ENCODE results near the gene GRK5. TPM values are rescaled to one million over a fixed set of nuclear protein-coding genes. Genes with fewer than 3 reads are reported as not detected.

The GRK5 gene
- total RNA-seq, 1 donor from 2014 or later: 54.1 TPM

DNA sequence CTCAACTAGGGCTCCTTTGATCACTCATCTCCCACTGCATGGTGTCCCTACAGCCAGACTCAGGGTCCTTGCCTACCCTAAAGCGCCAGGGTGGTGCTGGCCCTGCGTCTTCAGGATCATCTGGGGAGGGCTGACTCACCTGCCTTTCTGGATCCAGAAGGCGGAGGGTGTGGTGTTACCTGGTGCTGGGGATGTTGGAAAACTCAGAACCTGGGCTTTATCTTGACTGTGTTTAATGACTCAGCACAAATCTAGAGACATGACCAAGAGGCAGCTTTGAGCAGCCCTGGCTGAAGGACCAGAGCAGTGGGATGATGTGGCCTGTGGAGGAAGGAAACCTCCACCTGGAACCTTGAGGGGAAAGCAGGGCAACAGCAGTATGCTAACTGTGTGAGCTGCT is 96.5 kb downstream of the GRK5 start:
- intact Hi-C loops (cut with DNase I): loop anchor here (5.0 kb wide), 1 partner anchor 937 kb away; no protein-coding TSS in a partner anchor
- no peak for DNase-seq (ENCODE audit: low spot score)
- ATAC-seq: no peak

GRCh38 chr10:119304541-119304940 is 97.2 kb downstream of the GRK5 start:
- ATAC-seq (no peak), DNase-seq (ENCODE audit: low spot score) (no peak)
- intact Hi-C loops (cut with DNase I): loop anchor here (5.0 kb wide), 1 partner anchor 937 kb away; no protein-coding TSS in a partner anchor

DNA sequence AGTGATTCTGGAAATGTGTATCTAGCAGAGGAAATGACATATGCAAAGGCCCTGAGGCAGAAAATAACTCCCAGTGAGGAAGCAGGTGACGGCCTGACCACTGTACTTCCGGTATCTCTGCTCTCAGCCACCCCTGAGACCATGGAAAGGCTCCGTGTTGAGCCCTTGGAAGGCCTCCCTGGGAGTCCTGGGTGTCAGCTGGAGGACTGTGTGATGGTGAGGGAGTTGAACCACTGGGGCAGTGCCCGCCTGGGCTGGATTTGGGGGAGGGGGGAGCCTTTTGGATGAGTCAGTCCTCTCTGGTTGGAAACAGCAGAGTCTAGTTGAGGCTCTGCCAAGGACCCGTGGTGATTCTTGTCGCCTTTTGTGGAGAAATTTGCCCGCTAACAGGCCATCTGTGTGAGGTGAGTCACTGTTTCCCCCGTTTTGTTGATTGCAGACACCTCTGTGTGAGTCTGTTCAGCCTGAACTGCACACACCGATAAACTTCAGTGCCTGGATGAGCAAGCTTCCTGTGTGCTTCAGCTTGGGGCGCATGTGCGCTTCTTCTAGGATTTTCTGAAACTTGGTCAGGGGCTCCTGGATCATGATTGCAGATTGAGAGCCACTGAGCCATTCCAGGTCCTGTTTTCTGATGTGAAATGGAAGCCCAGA is 98.6 kb downstream of the GRK5 start:
- no peak for DNase-seq (ENCODE audit: low spot score)
- peak; percentile 75 for ATAC-seq
- intact Hi-C loops (cut with DNase I): no loop called here

DNA sequence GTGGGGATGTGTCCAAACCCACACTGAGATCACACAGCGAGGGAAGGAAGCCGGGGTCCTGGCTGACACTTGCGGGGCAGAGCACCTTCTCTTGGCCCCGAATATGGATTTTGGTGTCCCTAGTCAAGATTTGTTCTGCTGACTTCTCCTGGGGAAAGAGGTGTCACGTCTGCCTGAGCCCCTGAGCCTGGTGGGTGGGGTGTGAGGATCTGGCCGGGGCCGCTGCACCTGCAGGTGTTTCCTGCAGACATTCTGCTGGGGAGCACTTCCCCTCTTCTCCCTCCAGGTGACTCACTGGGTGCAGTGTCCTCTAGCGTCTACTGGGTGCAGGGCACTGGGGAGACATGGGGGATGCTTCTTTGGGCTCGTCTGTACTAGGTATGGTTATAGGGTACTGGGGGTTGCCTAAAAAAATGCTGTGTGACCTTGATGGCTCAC is 99.2 kb downstream of the GRK5 start:
- DNase-seq (ENCODE audit: low spot score): no peak
- intact Hi-C loops (cut with DNase I): no loop called here
- ATAC-seq: no peak

GRCh38 chr10:119306986-119307392 is 99.6 kb downstream of the GRK5 start:
- DNase-seq (ENCODE audit: low spot score) (no peak), ATAC-seq (no peak)
- intact Hi-C loops (cut with DNase I): no loop called here

DNA sequence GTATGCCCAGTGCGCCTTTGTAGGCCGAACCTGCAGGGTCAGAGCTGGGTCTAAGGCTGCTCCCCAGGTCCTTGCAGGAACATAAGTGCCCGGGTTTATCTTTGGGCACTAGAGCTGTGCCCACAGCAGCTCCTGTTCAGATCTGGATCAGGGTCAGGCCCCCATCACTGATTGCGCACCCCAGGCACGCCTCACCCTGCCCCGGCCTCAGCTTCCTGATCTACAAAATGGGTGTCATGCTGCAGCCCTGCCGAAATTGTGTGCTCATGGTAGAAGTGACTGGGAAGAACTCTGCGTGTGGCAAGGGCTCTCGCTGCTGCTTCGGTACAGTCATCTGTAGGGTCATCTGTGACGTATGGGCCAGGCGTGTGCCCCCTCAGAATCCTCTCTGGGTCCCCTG is 100.7 kb downstream of the GRK5 start:
- ATAC-seq: no peak
- intact Hi-C loops (cut with DNase I): no loop called here
- DNase-seq (ENCODE audit: low spot score): no peak

- DNase-seq (ENCODE audit: low spot score) (no peak), ATAC-seq (no peak)
- intact Hi-C loops (cut with DNase I): no loop called here
These were observed 101.4 kb downstream of the GRK5 start for GRCh38 chr10:119308551-119309422.

GRCh38 chr10:119309423-119309770 is 102.0 kb downstream of the GRK5 start:
- DNase-seq (ENCODE audit: low spot score) (no peak), ATAC-seq (no peak)
- intact Hi-C loops (cut with DNase I): no loop called here

DNA sequence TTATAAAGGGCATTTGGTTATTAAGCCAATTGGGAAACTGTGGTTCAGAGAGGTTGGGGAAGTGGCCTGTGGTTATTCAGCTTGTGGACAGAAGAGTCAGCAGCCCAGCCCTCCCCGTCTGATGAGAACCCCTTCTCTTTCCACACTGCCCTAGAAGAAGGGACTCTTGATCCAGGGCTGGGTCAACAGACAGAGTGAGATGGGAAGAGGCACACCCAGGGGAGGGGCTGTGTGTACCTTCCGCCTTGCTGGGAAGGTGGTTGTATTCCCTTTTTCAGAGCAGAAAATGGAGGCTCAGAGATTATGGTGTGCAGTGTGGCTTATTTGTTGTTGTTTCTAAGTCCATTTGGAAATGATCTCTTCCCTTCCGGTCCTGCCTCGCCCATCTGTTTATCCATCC is 103.4 kb downstream of the GRK5 start:
- intact Hi-C loops (cut with DNase I): no loop called here
- no peak for ATAC-seq
- no peak for DNase-seq (ENCODE audit: low spot score)

DNA sequence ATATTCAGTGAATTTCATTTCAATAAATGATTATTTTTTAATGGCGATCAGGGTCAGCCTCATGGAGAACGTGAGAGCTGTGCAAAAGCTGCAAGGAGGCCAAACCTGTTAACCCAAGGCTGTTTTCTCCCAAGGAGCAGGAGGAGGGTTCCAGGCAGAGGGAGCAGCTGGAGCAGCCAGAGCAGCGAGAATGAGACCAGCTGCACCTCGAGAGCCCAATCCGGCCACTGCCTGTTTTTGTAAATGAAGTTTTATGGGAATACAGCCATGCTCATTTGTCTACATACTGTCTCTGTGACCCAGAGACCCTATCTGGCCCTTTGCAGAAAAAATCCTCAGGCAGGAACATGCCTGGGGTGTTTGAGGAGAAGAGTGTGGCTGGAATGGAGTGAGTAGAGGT is 104.9 kb downstream of the GRK5 start:
- intact Hi-C loops (cut with DNase I): no loop called here
- DNase-seq (ENCODE audit: low spot score) (no peak), ATAC-seq (no peak)

- intact Hi-C loops (cut with DNase I): no loop called here
- DNase-seq (ENCODE audit: low spot score): no peak
- no peak for ATAC-seq
These were observed 105.7 kb downstream of the GRK5 start for GRCh38 chr10:119313024-119313423.

DNA sequence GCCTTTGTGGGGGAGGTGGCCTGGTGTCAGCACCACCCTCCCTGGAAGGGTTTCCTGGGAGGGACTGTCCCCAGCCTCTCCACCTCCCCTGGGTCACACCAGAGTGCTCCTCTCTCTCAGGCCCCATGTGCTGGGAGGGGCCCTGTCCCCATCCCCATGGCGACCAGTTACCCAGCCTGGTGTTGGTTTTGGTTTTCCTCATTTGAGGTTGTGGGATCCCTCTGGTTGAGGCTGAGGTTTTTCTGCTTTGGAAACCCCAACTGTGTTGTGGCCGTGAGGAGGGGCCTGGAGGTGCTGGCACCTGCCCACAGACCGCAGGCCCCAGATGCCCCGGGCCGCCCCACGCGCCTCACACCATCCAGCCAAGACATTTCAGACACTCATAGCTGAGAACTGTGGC is 106.3 kb downstream of the GRK5 start:
- ATAC-seq (no peak), DNase-seq (ENCODE audit: low spot score) (no peak)
- intact Hi-C loops (cut with DNase I): no loop called here

DNA sequence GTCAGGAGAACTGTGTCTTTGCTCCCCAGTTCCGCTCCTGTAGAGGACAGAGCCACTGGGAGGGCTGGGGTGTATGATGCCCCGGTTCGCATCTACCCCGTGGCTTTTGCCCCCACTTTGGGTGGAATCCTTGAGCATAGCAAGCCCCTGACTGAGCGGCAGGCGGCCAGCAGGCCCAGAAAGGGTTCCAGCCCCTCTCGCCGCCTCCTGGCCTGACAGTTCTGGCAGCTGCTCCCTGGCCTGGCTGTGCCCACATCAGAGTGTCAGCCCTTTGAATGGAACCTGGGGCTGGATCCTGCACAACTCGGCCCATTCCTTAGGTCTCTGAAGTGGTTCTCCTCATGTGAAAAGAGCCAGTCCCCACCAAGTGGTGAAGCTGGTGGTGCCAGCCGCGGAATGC is 106.7 kb downstream of the GRK5 start:
- intact Hi-C loops (cut with DNase I): no loop called here
- ATAC-seq (no peak), DNase-seq (ENCODE audit: low spot score) (no peak)

GRCh38 chr10:119314486-119314885 is 107.1 kb downstream of the GRK5 start:
- ATAC-seq: no peak
- no peak for DNase-seq (ENCODE audit: low spot score)
- intact Hi-C loops (cut with DNase I): no loop called here

DNA sequence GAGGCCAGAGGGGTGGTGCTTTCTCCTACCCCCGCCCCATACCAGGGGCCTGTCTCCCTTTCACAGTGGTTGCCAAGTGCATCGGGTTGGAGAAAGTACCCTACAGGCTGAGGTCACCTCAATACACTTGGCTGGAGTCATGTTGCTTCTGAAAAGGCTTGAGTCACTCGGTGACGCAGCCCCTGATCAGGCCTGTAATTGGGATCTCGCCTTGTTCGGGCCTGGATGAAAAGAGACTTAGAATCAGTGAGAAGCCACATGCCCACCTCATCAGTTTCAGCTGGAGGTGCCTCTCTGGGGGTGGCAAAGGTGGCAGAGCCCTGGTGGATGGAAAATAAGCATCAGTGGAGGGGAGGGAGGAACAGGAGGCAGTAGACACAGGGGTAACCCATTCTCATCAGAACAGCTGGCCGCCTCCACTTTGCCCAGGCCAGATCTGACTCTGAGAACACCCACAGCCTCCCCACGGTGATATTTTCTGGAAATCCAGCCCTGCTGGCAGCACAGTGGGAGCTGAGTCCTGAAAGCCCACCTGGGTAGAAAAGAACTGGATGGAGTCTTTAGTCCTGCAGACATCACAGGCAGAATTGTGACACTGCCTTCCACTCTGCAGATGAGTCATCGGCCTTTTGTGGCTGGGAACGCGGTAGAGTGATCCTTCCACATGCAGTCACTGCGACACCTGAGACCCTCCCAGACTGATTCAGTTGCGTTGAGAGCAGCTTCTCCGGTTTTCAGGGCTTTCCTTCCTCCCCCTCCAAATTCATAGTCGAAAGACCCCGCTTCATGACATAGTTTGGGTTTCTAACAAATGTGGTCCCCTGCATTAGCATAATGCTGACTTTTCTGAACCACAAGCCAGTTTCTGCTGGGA is 108.0 kb downstream of the GRK5 start:
- DNase-seq (ENCODE audit: low spot score): no peak
- ATAC-seq: peak; percentile 85
- intact Hi-C loops (cut with DNase I): no loop called here

DNA sequence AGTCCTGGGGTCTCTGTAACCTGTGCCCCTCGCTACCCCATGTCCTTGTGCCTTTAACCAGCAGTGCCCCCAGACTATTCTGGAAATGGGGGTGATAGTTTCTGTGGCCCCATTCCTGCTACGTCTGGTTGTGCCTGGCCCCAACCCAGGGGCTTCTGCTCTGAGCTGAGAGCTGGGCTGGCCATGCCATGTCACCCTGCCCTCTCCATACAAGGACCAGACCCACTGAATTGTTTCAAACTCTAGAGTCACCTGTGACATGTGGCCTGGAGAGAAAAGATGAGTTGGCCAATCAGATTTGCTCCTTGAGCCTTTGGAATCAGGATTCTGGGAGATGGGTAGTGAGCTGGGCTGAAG is 108.6 kb downstream of the GRK5 start:
- DNase-seq (ENCODE audit: low spot score) (no peak), ATAC-seq (no peak)
- intact Hi-C loops (cut with DNase I): no loop called here

- DNase-seq (ENCODE audit: low spot score): no peak
- ATAC-seq: peak; percentile 13
- intact Hi-C loops (cut with DNase I): no loop called here
These were observed 109.3 kb downstream of the GRK5 start for GRCh38 chr10:119316729-119317097.

- DNase-seq (ENCODE audit: low spot score) (no peak), ATAC-seq (no peak)
- intact Hi-C loops (cut with DNase I): no loop called here
These were observed 111.2 kb downstream of the GRK5 start for GRCh38 chr10:119318411-119319160.

All from sciatic nerve (tissue), 2 donors.